ENCODE results near the gene CAMK1D.

CAMK1D gene

GRCh38 chr10:12405342-12406320 lies 56.3 kb downstream of the CAMK1D start:
- DNase-seq: no peak

- DNase-seq: no peak
Observed at GRCh38 chr10:12406764-12407400, 57.5 kb downstream of the CAMK1D start.

GRCh38 chr10:12408472-12408871 lies 59.1 kb downstream of the CAMK1D start:
- DNase-seq: no peak

- DNase-seq: no peak
Observed at GRCh38 chr10:12409161-12409560, 59.8 kb downstream of the CAMK1D start.

- DNase-seq: no peak
Observed at GRCh38 chr10:12409613-12410012, 60.3 kb downstream of the CAMK1D start.

- DNase-seq: no peak
Observed at GRCh38 chr10:12412666-12413368, 63.5 kb downstream of the CAMK1D start.

GRCh38 chr10:12413369-12413711 lies 64.0 kb downstream of the CAMK1D start:
- DNase-seq: no peak

GRCh38 chr10:12414278-12414989 lies 65.1 kb downstream of the CAMK1D start:
- DNase-seq: no peak

GRCh38 chr10:12416344-12417050 lies 67.2 kb downstream of the CAMK1D start:
- DNase-seq: no peak

- DNase-seq: no peak
Observed at GRCh38 chr10:12417331-12417730, 68.0 kb downstream of the CAMK1D start.

- no peak for DNase-seq
Observed at GRCh38 chr10:12418000-12418399, 68.7 kb downstream of the CAMK1D start.

GRCh38 chr10:12418725-12419261 lies 69.4 kb downstream of the CAMK1D start:
- no peak for DNase-seq

- no peak for DNase-seq
Observed at GRCh38 chr10:12419262-12419847, 70.0 kb downstream of the CAMK1D start.

- DNase-seq: no peak
Observed at GRCh38 chr10:12420530-12421120, 71.3 kb downstream of the CAMK1D start.

GRCh38 chr10:12422189-12422588 lies 72.8 kb downstream of the CAMK1D start:
- no peak for DNase-seq

GRCh38 chr10:12423896-12424295 lies 74.5 kb downstream of the CAMK1D start:
- DNase-seq: no peak

GRCh38 chr10:12427276-12427675 lies 77.9 kb downstream of the CAMK1D start:
- no peak for DNase-seq

GRCh38 chr10:12428447-12429135 lies 79.2 kb downstream of the CAMK1D start:
- no peak for DNase-seq

- DNase-seq: no peak
Observed at GRCh38 chr10:12430406-12430982, 81.1 kb downstream of the CAMK1D start.
